Measurements from ENCODE around the gene STXBP5.

STXBP5 gene

DNA sequence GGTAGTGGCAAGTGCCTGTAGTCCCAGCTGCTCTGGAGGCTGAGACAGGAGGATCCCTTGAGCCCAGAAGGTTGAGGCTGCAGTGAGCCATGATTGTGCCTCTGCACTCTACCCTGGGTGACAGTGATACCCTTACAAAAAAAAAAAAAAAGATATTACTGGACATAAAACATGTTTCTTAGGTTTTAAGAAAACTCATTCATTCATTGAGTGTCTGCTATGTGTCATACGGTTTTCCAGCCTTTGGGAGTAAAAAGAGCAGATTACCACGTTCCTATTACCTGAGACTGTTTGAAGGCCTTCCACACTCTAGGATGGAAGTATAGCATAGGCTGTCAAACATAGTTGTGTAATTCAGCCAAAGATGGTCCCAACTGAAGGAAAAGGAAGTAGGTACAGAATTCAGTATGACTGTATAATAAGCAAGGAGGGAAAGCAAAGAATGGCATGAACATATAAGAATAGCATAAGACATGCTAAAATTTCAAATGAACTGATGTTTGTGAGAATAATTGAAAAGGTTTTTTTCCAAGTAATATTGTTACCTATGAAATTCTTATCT lies 22.0 kb downstream of the STXBP5 start:
- DNase-seq, result no peak
- Histone ChIP-seq H3K4me1 (peaks cover 0 to 19% (median 8%) of the 10 kb centered on the region in 4 donors), H3K4me3 (no peak overlapping the region), H3K27me3 (no peaks in the 10 kb centered on the region), H3K36me3 (no peaks in the 10 kb centered on the region), H3K27ac (no peak overlapping the region), H3K9me3 (no peaks in the 10 kb centered on the region)
- TF ChIP-seq, protein P1, sequence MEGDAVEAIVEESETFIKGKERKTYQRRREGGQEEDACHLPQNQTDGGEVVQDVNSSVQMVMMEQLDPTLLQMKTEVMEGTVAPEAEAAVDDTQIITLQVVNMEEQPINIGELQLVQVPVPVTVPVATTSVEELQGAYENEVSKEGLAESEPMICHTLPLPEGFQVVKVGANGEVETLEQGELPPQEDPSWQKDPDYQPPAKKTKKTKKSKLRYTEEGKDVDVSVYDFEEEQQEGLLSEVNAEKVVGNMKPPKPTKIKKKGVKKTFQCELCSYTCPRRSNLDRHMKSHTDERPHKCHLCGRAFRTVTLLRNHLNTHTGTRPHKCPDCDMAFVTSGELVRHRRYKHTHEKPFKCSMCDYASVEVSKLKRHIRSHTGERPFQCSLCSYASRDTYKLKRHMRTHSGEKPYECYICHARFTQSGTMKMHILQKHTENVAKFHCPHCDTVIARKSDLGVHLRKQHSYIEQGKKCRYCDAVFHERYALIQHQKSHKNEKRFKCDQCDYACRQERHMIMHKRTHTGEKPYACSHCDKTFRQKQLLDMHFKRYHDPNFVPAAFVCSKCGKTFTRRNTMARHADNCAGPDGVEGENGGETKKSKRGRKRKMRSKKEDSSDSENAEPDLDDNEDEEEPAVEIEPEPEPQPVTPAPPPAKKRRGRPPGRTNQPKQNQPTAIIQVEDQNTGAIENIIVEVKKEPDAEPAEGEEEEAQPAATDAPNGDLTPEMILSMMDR (IDR thresholded peaks at IDR 0.05), result no peak
- intact Hi-C loops (cut with DNase I; ENCODE audit: low total_unique reads), result no loop called here

DNA sequence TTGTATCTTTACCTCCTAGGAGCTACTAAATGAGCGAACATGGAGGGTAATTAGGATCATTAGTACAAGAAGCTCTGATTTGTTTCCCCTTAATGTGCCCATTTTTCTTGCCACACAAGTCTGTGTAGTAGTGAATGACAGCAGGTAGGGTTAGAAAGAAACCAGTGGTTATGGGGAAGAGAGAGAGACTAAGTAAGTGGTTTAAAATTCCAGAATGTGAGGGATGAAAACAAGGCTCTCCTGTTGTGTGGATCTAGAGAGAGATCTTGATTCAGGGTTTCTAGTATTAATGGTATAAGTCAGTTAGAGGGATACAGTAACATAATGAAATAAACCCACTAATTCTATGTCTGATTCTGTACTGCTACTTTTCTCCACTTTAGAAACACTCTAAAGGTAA lies 22.7 kb downstream of the STXBP5 start:
- no peak for DNase-seq

DNA sequence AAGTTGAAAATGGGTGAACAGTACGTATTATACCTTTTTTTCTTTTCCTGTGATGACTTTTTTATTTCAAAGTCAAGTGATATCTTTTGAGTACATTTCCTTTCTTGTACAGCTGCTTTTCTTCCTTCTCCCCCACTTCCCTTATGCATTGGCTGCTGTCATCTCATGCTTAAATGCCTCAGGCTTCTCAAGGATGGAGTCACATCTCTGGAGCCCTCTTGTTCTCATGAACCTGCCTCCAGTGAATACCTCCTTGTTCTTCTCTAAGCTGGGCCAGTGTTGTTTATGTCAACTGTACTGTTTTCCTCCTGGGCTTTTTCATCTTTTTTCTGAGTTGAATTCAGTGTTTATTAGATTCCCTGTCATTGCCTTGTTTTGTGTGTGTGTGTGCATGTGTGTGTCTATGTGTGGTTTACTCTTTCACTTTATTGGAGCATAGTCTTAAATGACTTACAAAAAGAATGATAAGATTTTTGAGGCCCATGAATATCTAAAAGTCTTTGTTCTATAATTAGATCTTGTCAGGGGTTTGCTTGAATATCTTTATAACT lies 23.6 kb downstream of the STXBP5 start:
- no peak for DNase-seq
- no peak overlapping the region for H3K4me3 ChIP-seq
- H3K4me1 ChIP-seq, result peaks cover 0 to 7% (median 0%) of the 10 kb centered on the region in 4 donors
- intact Hi-C loops (cut with DNase I; ENCODE audit: low total_unique reads), result no loop called here
- no peak overlapping the region for H3K27ac ChIP-seq
- H3K9me3 ChIP-seq, result no peaks in the 10 kb centered on the region
- TF ChIP-seq, protein P1 (IDR thresholded peaks at IDR 0.05), result no peak
- H3K36me3 ChIP-seq, result no peaks in the 10 kb centered on the region
- no peaks in the 10 kb centered on the region for H3K27me3 ChIP-seq

More for the DNA sequence above, 22.7 kb downstream of the STXBP5 start:
- H3K4me1 ChIP-seq, result peaks cover 0 to 14% (median 6%) of the 10 kb centered on the region in 4 donors
- TF ChIP-seq, protein P1 (IDR thresholded peaks at IDR 0.05), result no peak
- H3K9me3 ChIP-seq, result no peaks in the 10 kb centered on the region
- no peak overlapping the region for H3K4me3 ChIP-seq
- H3K36me3 ChIP-seq, result no peaks in the 10 kb centered on the region
- H3K27me3 ChIP-seq, result no peaks in the 10 kb centered on the region
- no peak overlapping the region for H3K27ac ChIP-seq
- intact Hi-C loops (cut with DNase I; ENCODE audit: low total_unique reads), result no loop called here

DNA sequence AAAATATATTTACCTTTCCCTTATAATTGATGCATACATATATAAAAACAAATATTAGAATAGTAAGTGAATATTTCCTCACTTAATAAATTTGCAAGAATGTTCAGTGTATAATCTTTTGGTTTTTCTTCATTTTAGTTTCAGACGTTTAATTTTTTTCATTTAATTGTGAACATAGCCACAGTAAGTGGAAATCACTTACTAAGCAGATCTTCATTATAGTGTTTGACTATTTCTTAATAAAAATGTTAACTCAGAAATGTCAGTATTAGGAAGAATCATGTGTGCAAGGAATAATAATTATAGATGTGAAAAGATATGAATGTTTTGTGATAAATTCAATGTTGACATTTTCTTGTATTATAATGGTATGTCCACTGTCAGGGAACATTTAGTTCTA lies 27.4 kb downstream of the STXBP5 start:
- H3K4me3 ChIP-seq, result no peak overlapping the region
- peaks cover 0 to 5% (median 0%) of the 10 kb centered on the region in 4 donors for H3K4me1 ChIP-seq
- H3K27ac ChIP-seq, result no peak overlapping the region
- H3K27me3 ChIP-seq, result no peaks in the 10 kb centered on the region
- DNase-seq, result no peak
- TF ChIP-seq, protein P1 (IDR thresholded peaks at IDR 0.05), result no peak
- peaks cover 0 to 1% (median 0%) of the 10 kb centered on the region in 3 donors for H3K36me3 ChIP-seq
- H3K9me3 ChIP-seq, result no peaks in the 10 kb centered on the region
- intact Hi-C loops (cut with DNase I; ENCODE audit: low total_unique reads), result no loop called here

DNA sequence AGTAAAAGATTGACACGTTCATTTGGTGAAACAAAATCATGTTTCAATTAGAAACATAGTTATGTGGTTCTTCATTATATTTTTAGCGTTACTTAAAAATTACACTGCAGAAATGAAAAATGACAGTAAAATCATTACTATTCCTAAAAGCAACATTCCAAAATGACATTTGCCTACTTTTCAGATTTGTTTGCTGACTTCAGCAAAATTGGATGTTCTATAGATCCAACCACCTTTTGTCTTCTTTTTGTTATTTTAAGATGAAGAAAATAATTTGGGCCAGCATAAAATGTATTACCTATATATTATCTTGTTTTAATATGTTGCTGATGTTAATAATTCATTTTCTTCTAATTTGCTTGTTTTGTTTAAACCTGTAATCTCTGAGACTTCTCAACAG lies 30.5 kb downstream of the STXBP5 start:
- intact Hi-C loops (cut with DNase I; ENCODE audit: low total_unique reads), result no loop called here
- no peaks in the 10 kb centered on the region for H3K27me3 ChIP-seq
- H3K36me3 ChIP-seq, result peaks cover 4 to 13% (median 13%) of the 10 kb centered on the region in 3 donors
- no peaks in the 10 kb centered on the region for H3K9me3 ChIP-seq
- no peak overlapping the region for H3K4me3 ChIP-seq
- TF ChIP-seq, protein P1 (IDR thresholded peaks at IDR 0.05), result no peak
- no peak for DNase-seq
- no peak overlapping the region for H3K27ac ChIP-seq
- H3K4me1 ChIP-seq, result peaks cover 0 to 5% (median 0%) of the 10 kb centered on the region in 4 donors
